ENCODE results near the gene TSSK3. TPM values are rescaled to one million over a fixed set of nuclear protein-coding genes. Genes with fewer than 3 reads are reported as not detected.
A peak's percentile ranks its signal among the peaks of the same experiment; 100 is the strongest.

Gene TSSK3
- total and polyA plus RNA-seq, 9 of the 15 experiments (the other 6 are each of a cell fraction or from before 2014, with no cell fraction given) = 0.27 to 2.8 (median 1.9) TPM

DNA sequence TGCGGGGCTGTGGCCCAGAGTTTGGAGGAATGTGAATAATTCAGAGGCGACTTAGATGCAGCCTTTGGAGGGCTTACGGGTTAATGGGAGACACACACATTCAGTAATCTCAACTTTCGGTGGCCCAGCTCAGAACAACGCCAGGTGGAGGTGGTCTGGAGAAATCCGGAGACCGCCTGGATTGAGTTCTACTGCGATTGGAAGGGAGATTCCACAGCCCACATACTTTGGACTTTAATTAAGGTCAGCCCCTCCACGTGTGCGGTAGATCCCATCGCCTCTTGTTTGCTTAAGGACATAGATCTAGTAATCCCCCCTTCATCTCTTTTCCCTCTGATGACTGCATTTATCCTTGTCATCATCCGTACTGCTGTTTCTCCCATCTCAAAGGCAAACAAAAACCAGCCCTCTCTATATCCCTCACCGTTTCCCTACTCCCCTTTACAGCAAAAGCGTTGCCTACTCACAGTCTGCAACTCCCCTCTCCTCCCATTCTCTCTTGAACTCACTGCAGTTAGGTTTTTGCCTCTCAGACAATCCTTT, 32.6 kb downstream of the TSSK3 start (continued):
- TF ChIP-seq, protein P1, sequence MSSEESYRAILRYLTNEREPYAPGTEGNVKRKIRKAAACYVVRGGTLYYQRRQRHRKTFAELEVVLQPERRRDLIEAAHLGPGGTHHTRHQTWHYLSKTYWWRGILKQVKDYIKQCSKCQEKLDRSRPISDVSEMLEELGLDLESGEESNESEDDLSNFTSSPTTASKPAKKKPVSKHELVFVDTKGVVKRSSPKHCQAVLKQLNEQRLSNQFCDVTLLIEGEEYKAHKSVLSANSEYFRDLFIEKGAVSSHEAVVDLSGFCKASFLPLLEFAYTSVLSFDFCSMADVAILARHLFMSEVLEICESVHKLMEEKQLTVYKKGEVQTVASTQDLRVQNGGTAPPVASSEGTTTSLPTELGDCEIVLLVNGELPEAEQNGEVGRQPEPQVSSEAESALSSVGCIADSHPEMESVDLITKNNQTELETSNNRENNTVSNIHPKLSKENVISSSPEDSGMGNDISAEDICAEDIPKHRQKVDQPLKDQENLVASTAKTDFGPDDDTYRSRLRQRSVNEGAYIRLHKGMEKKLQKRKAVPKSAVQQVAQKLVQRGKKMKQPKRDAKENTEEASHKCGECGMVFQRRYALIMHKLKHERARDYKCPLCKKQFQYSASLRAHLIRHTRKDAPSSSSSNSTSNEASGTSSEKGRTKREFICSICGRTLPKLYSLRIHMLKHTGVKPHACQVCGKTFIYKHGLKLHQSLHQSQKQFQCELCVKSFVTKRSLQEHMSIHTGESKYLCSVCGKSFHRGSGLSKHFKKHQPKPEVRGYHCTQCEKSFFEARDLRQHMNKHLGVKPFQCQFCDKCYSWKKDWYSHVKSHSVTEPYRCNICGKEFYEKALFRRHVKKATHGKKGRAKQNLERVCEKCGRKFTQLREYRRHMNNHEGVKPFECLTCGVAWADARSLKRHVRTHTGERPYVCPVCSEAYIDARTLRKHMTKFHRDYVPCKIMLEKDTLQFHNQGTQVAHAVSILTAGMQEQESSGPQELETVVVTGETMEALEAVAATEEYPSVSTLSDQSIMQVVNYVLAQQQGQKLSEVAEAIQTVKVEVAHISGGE (CRISPR knock-in tag; IDR thresholded peaks at IDR 0.05) = no peak
- no peak for TF ChIP-seq SLC30A9 (CRISPR knock-in tag; IDR thresholded peaks at IDR 0.05)
- TF ChIP-seq SMAD4 (CRISPR knock-in tag; conservative IDR thresholded peaks at IDR 0.05) = 0 out of 2 replicates have a peak, but pooled peaks have one; percentile 36
- peak in 1 of 2 experiments; percentile 11; a peak in 1 of 4 replicates for TF ChIP-seq CSDE1 (IDR thresholded peaks at IDR 0.05)
- TF ChIP-seq TEAD2 (tag; IDR thresholded peaks at IDR 0.05) = no peak
- TF ChIP-seq, protein P2, sequence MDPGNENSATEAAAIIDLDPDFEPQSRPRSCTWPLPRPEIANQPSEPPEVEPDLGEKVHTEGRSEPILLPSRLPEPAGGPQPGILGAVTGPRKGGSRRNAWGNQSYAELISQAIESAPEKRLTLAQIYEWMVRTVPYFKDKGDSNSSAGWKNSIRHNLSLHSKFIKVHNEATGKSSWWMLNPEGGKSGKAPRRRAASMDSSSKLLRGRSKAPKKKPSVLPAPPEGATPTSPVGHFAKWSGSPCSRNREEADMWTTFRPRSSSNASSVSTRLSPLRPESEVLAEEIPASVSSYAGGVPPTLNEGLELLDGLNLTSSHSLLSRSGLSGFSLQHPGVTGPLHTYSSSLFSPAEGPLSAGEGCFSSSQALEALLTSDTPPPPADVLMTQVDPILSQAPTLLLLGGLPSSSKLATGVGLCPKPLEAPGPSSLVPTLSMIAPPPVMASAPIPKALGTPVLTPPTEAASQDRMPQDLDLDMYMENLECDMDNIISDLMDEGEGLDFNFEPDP (CRISPR knock-in tag; IDR thresholded peaks at IDR 0.05) = no peak
- TF ChIP-seq, protein P3, sequence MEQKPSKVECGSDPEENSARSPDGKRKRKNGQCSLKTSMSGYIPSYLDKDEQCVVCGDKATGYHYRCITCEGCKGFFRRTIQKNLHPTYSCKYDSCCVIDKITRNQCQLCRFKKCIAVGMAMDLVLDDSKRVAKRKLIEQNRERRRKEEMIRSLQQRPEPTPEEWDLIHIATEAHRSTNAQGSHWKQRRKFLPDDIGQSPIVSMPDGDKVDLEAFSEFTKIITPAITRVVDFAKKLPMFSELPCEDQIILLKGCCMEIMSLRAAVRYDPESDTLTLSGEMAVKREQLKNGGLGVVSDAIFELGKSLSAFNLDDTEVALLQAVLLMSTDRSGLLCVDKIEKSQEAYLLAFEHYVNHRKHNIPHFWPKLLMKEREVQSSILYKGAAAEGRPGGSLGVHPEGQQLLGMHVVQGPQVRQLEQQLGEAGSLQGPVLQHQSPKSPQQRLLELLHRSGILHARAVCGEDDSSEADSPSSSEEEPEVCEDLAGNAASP (IDR thresholded peaks at IDR 0.05) = no peak
- TF ChIP-seq PHF20 (IDR thresholded peaks at IDR 0.05; ENCODE audit: partially characterized antibody) = no peak
- no peak for TF ChIP-seq FIP1L1 (IDR thresholded peaks at IDR 0.05; ENCODE audit: low read depth, low read length, poor library complexity, severe bottlenecking)
- no peak for TF ChIP-seq HOXB6 (CRISPR knock-in tag; IDR thresholded peaks at IDR 0.05; ENCODE audit: borderline replicate concordance)
- no peak for TF ChIP-seq HSF4 (CRISPR knock-in tag; IDR thresholded peaks at IDR 0.05; ENCODE audit: borderline replicate concordance)
- no peak for TF ChIP-seq BRD4 (IDR thresholded peaks at IDR 0.05)
- TF ChIP-seq, protein P4, sequence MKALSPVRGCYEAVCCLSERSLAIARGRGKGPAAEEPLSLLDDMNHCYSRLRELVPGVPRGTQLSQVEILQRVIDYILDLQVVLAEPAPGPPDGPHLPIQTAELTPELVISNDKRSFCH (CRISPR knock-in tag; IDR thresholded peaks at IDR 0.05) = no peak
- TF ChIP-seq, protein P4 (tag; IDR thresholded peaks at IDR 0.05) = no peak
- no peak for TF ChIP-seq LEF1 (IDR thresholded peaks at IDR 0.05)
- no peak for TF ChIP-seq BCL6 (CRISPR knock-in tag; IDR thresholded peaks at IDR 0.05)
- TF ChIP-seq MEIS2 (IDR thresholded peaks at IDR 0.05; ENCODE audit: partially characterized antibody) = no peak
- no peak for TF ChIP-seq TCFL5 (CRISPR knock-in tag; conservative IDR thresholded peaks at IDR 0.05)
- TF ChIP-seq, protein P5, sequence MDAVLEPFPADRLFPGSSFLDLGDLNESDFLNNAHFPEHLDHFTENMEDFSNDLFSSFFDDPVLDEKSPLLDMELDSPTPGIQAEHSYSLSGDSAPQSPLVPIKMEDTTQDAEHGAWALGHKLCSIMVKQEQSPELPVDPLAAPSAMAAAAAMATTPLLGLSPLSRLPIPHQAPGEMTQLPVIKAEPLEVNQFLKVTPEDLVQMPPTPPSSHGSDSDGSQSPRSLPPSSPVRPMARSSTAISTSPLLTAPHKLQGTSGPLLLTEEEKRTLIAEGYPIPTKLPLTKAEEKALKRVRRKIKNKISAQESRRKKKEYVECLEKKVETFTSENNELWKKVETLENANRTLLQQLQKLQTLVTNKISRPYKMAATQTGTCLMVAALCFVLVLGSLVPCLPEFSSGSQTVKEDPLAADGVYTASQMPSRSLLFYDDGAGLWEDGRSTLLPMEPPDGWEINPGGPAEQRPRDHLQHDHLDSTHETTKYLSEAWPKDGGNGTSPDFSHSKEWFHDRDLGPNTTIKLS (IDR thresholded peaks at IDR 0.05; ENCODE audit: borderline replicate concordance, low read depth) = no peak; the same call in 1 of the 2 replicates
- no peak for TF ChIP-seq U2AF1 (optimal IDR thresholded peaks at IDR 0.05; ENCODE audit: low read depth, low read length)
